Activated CD4-positive, alpha-beta memory T cell treated with anti-CD3 and anti-CD28 coated beads, Interleukin-2, amount 10 ng/mL, durations not matched to agents 7 days and 5 days (primary cell): Measurements from ENCODE around the gene FBXO8. TPM values are rescaled to one million over a fixed set of nuclear protein-coding genes. Genes with fewer than 3 reads are reported as not detected.

Experiments used
- CTCF ChIA-PET: fragments of 350-600 bp; sonication (Branson Sonifier 250); formaldehyde crosslinking; loops from one replicate; lab custom pipeline; 2021; ENCODE audit warnings: antibody characterized with exemption, inconsistent platforms; lab: Charles Lee
- POLR2A ChIA-PET: fragments of 350-600 bp; sonication (Branson Sonifier 250); formaldehyde crosslinking; loops from one replicate; lab custom pipeline; 2021; ENCODE audit warnings: antibody characterized with exemption; lab: Charles Lee
- DNase-seq: peaks from one replicate; pipeline ENCODE4 v3.0.0-alpha.2; 2020
- H3K27ac Mint-ChIP-seq: one replicate; pipeline ENCODE4 v1.8.0; 2021; ENCODE audit warnings: mild to moderate bottlenecking, mixed read lengths
- H3K27me3 Mint-ChIP-seq: one replicate; pipeline ENCODE4 v1.8.0; 2021; ENCODE audit warnings: mixed read lengths
- H3K36me3 Mint-ChIP-seq: one replicate; pipeline ENCODE4 v1.8.0; 2021; ENCODE audit warnings: low read depth, mixed read lengths
- H3K4me1 Mint-ChIP-seq: one replicate; pipeline ENCODE4 v1.8.0; 2021; ENCODE audit warnings: mixed read lengths
- H3K4me3 Mint-ChIP-seq: one replicate; pipeline ENCODE4 v1.8.0; 2021; ENCODE audit warnings: mild to moderate bottlenecking, mixed read lengths
- H3K9me3 Mint-ChIP-seq: one replicate; pipeline ENCODE4 v1.8.0; 2021; ENCODE audit warnings: mixed read lengths
- total RNA-seq, 2 experiments: library from RNA; stranded (reverse); gene quantifications; one replicate each; pipeline ENCODE4 v1.2.3, GENCODE V29; 2021

The FBXO8 gene, protein sequence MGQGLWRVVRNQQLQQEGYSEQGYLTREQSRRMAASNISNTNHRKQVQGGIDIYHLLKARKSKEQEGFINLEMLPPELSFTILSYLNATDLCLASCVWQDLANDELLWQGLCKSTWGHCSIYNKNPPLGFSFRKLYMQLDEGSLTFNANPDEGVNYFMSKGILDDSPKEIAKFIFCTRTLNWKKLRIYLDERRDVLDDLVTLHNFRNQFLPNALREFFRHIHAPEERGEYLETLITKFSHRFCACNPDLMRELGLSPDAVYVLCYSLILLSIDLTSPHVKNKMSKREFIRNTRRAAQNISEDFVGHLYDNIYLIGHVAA
- 10 to 100 TPM; 25.7 to 30.5 TPM for total RNA-seq

DNA sequence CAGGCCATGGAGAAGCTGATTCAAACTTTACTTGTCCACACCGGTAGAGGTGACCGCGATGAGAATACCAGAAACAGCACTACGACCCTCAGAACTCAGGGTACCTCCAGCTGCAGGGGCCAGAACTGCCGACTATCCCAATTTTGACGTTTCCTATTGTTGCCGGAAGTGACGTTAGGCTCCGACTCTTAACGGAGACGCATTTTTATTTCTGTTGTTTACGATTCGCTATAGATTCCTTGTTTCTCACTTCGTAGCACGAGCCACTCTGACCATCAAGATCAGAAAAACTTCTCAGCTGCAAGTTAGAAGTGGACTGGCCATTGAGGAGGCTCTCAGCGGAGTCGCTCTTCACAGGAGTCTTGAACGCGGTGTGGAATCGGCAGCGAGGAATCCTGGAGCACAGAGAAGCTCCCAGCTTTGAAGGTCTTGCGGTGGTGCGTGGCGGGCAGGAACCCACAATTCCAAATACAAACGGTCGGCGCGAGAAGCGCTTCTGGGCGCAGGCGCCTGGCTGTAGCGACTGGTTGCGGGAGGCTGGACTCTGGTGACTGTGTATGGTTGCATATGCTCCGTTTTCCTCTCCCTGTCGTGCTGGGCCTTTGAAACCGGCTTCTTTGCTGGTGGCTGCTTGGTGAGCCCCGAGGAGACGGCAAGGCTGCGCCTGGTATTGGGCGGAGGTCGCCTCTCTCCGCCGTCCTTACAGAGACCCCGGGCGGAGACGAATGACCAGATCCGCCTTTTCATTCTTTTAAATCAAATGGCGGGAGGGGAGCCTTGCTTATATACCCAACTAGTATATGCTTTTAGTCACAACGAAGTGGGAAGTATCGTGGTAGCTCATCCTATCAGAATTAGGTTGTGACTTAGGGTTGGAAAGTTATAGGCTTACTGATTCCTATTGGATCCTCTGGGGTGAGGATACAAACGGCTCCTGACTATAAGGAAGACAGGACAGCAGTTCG lies at the start of gene FBXO8, which contains the start of gene CEP44:
TSS of gene FBXO8 (minus strand) at position 161 of the 965 bp plus-strand sequence. CDS start 20,575 bp downstream, outside the sequence.
TSS of gene CEP44 (plus strand) at position 405 of the 965 bp plus-strand sequence. CDS start 15,211 bp downstream, outside the sequence.
- POLR2A ChIA-PET = interaction anchor here (0.6 to 2.5 kb wide), 17 partner anchors 9 to 951 kb away, joined by 3 to 10 read pairs (median 5); partner anchors contain the start of genes HMGB2 and HPGD
- peaks cover 68% of the 10 kb centered on the region for H3K4me1 Mint-ChIP-seq
- H3K36me3 Mint-ChIP-seq = peaks cover 44% of the 10 kb centered on the region
- peak within 1 kb of the TSS; percentile 100 for H3K4me3 Mint-ChIP-seq
- CTCF ChIA-PET = interaction anchor here (0.9 to 1.6 kb wide), 3 partner anchors 9 to 914 kb away, joined by 3 to 4 read pairs (median 3); no protein-coding TSS in a partner anchor
- H3K27ac Mint-ChIP-seq = peak within 1 kb of the TSS; percentile 99
- peak; percentile 69 for DNase-seq
- H3K27me3 Mint-ChIP-seq = no peaks in the 10 kb centered on the region
- no peaks in the 10 kb centered on the region for H3K9me3 Mint-ChIP-seq

DNA sequence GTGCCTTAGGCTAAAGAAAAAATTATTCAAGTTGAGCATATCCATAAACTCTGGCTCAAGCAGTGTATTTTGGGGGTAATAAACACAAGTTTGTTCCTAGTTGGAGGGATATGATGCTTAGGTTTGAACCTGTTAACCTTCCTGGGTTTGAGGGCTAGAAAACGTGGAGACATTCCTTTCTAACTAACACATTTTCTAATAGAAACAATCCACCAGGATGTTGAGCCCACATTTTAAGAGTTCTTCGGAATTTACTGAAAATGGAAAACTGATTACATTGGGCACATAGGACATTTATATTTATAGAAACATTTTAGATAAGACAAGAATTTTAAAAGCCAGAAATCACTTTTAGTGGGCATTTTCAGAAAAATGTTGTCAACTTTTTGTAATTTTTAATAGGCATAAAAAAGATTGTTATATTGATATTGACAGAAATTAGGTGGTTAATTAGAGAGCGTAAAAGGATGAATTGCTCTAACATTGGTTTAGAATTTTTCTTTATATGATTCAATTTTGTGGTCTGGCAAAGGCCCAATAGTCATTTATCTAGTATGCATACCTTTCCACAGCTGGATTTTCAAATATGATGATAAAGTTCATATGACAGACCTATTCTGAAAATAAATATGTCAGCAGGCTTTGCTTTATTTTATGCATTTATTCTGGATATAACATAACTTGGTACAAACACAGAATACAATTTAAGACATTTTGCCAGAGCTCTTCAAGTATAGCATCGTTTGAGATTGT lies 49.5 kb upstream of the FBXO8 start:
- Mint-ChIP-seq H3K27ac (no peak overlapping the region), H3K4me3 (no peak overlapping the region), H3K36me3 (no peaks in the 10 kb centered on the region), H3K9me3 (no peaks in the 10 kb centered on the region), H3K27me3 (no peaks in the 10 kb centered on the region), H3K4me1 (no peaks in the 10 kb centered on the region)
- DNase-seq = no peak
- POLR2A ChIA-PET = no interaction called here
- CTCF ChIA-PET = no interaction called here

DNA sequence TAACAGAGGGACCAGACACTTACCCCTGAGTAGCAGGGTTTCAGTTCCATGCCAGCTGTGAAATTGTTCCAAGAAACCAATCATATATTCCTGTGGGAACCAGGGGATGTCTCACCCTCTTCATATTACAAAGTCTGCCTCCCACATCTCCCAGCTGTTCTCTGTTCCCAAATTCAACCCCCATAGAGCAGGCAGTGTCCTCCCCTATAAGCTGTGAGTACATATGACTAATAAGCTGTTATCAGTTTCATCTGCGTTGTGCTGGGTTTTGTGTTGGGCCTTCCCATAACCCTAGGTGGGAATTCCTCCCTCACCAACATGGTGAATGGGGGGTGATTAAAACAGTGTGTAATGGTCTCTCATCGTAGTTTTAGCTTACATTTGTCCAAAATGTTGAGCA lies 41.3 kb upstream of the FBXO8 start:
- no peak for DNase-seq
- H3K27ac Mint-ChIP-seq = no peak overlapping the region
- ChIA-PET CTCF (no interaction called here), POLR2A (no interaction called here)
- H3K4me1 Mint-ChIP-seq = no peaks in the 10 kb centered on the region
- H3K36me3 Mint-ChIP-seq = no peaks in the 10 kb centered on the region
- no peak overlapping the region for H3K4me3 Mint-ChIP-seq
- H3K9me3 Mint-ChIP-seq = no peaks in the 10 kb centered on the region
- H3K27me3 Mint-ChIP-seq = no peaks in the 10 kb centered on the region

DNA sequence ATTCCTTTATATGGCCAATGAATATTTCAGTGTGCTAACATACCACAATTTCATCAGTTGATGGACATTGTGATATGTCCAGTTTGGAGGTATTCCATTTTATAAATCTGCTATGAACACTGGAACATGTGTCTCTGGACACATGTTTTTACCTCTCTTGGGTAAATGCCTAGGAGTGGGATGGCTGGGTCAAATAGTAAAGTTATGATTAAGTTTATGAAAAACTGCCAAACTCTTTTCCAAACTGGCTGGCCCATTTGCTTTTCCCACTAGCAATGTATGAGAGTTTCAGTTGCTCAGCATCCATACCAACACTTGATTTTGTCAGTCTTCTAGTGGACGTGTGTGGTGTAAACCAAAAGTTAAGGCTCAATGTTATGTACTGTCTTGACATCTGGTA lies 40.8 kb upstream of the FBXO8 start:
- H3K27me3 Mint-ChIP-seq = no peaks in the 10 kb centered on the region
- no peak overlapping the region for H3K4me3 Mint-ChIP-seq
- H3K4me1 Mint-ChIP-seq = no peaks in the 10 kb centered on the region
- CTCF ChIA-PET = no interaction called here
- DNase-seq = no peak
- no peaks in the 10 kb centered on the region for H3K9me3 Mint-ChIP-seq
- POLR2A ChIA-PET = no interaction called here
- no peaks in the 10 kb centered on the region for H3K36me3 Mint-ChIP-seq
- H3K27ac Mint-ChIP-seq = no peak overlapping the region

DNA sequence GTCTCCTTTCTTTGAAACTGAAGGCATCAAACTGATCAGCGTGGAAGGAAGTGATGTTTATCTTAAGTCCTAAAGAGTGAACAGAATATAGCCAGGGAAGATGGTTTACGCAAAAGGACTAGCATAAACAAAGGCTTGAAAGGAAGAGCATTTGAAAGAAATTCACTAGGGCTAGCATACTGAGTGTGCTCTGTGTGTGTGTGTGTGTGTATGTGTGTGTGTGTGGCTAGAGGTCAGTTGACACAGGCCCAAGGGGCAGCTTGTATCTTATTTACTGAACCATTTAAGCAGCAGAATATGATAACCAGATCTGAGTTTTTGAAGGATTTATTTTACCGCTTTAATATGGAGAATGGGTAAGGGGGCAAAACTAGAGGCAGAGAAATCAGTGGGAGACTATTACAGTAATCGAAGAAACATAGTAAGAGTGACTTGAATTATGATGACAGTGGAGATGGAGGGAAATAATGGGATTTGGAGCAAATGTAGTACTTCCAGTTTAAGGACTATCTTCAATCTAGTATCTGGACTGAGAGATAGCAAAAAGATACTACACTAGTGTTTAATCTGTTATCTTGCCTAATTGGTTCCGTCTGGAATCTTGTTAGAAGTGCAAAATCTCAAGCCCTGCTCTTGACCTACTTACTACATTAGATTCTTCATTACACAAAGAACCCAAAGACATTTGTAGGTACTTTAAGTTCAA lies 37.2 kb upstream of the FBXO8 start:
- ChIA-PET POLR2A (no interaction called here), CTCF (interaction anchor here (1.0 kb wide), 2 partner anchors 15 to 98 kb away, joined by 3 to 6 read pairs; no protein-coding TSS in a partner anchor)
- H3K9me3 Mint-ChIP-seq = no peaks in the 10 kb centered on the region
- DNase-seq = no peak
- H3K4me1 Mint-ChIP-seq = no peaks in the 10 kb centered on the region
- peaks cover 4% of the 10 kb centered on the region for H3K36me3 Mint-ChIP-seq
- no peak overlapping the region for H3K27ac Mint-ChIP-seq
- no peak overlapping the region for H3K4me3 Mint-ChIP-seq
- H3K27me3 Mint-ChIP-seq = no peaks in the 10 kb centered on the region

DNA sequence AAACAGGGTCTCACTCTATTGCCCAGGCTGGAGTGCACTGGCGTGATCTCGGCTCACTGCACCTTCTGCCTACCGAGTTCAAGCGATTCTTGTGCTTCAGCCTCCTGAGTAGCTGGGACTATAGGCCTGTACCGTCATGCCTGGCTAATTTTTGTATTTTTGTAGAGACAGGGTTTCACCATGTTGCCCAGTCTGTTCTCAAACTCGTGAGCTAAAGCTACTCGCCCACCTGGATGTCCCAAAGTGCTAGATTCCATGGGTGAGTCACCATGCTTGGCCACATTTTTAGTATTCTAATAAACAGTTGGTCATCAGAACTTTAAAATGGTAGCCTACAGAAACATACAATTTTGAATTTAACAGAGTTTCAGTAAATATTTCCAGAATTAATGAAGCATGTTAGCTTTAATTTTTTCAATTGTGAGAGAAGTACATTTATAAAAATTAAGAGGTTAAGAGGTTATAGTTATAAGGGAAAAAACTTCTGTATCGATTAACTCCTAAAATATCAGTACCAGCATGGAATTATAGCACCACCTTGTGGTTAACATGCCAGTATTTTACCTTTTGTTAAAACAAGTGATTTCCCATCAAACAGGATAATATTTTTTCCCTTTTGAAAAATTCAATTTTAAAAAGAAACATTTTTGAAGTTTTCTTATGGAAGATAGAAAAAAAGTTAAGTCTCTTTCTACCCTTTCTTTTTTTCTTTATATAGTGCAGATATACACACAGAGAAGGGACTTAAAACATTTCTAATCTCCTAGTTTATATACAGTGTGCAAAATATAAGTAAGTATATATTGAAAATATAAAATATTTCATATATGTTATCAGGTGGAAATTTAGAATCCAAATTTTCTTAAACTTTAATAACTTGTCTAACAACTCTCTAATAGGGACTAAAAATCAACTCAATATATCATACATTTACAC lies 35.6 kb upstream of the FBXO8 start:
- Mint-ChIP-seq H3K36me3 (peaks cover 9% of the 10 kb centered on the region), H3K9me3 (no peaks in the 10 kb centered on the region), H3K27ac (no peak overlapping the region), H3K4me1 (no peaks in the 10 kb centered on the region), H3K27me3 (no peaks in the 10 kb centered on the region), H3K4me3 (no peak overlapping the region)
- POLR2A ChIA-PET = no interaction called here
- CTCF ChIA-PET = interaction anchor here (0.6 to 1.6 kb wide), 5 partner anchors 9 to 123 kb away, joined by 3 to 11 read pairs (median 4); no protein-coding TSS in a partner anchor
- no peak for DNase-seq

DNA sequence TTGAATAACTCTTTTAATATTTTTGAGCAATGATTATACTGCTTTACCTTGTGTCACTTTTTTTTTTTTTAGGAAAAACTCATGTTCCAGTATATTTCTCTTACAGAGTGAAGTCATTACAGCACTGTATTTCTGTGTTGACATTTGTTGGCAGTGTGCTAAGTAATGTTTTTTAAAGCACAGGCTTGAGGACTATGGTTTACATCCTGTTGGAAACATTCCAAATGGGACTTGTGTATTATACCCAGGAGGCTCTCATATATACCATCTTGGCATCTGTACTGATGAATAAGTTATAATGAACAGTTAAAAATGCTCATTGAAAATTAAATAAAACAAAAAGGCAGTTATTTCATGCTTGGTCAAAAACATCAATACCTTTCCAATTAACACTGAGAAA lies 34.1 kb upstream of the FBXO8 start:
- H3K4me1 Mint-ChIP-seq = peaks cover 10% of the 10 kb centered on the region
- ChIA-PET CTCF (no interaction called here), POLR2A (no interaction called here)
- no peak for DNase-seq
- no peaks in the 10 kb centered on the region for H3K27me3 Mint-ChIP-seq
- H3K36me3 Mint-ChIP-seq = peaks cover 18% of the 10 kb centered on the region
- no peak overlapping the region for H3K4me3 Mint-ChIP-seq
- H3K27ac Mint-ChIP-seq = no peak overlapping the region
- H3K9me3 Mint-ChIP-seq = no peaks in the 10 kb centered on the region

DNA sequence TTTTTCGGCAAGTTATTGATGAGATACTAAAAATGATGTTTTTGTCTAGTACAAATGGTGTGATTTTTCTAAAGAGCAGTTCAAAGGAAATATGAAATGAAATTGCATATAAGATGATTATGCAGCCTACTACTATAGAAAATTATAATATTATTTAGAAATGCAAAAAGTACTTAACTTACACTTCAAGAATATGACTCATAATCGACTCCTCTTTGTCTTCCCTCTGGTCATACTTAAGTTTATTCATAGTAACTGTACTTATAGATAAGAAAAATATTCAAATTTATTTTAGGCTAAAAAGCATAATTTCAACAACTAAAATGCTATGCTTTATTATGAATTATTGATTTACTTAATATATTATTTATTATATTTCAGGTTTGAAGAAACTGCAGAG lies 33.5 kb upstream of the FBXO8 start:
- no peak overlapping the region for H3K4me3 Mint-ChIP-seq
- H3K27ac Mint-ChIP-seq = no peak overlapping the region
- ChIA-PET CTCF (no interaction called here), POLR2A (no interaction called here)
- no peak for DNase-seq
- peaks cover 10% of the 10 kb centered on the region for H3K4me1 Mint-ChIP-seq
- peaks cover 20% of the 10 kb centered on the region for H3K36me3 Mint-ChIP-seq
- no peaks in the 10 kb centered on the region for H3K27me3 Mint-ChIP-seq
- H3K9me3 Mint-ChIP-seq = no peaks in the 10 kb centered on the region

DNA sequence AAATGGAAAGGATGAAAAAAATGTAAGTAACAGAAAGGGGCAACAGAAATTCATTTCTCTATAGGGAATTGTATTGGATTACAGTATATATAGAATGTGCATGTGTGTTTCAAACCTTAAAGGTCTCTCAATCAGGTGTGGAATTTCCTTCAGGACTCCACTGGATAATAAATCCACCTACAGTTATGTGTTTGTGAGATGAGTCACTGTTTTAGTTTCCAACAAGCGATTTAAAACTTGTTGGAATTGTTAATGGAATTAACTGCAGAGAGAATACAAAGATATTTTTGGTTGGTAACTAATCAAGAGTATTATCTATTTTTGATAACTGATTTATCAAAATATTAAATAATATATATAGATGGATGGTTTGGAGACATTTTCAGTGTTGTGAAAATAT lies 33.1 kb upstream of the FBXO8 start:
- Mint-ChIP-seq H3K27me3 (no peaks in the 10 kb centered on the region), H3K36me3 (peaks cover 20% of the 10 kb centered on the region), H3K4me3 (no peak overlapping the region), H3K9me3 (no peaks in the 10 kb centered on the region), H3K4me1 (peaks cover 10% of the 10 kb centered on the region), H3K27ac (no peak overlapping the region)
- DNase-seq = no peak
- ChIA-PET CTCF (no interaction called here), POLR2A (no interaction called here)

DNA sequence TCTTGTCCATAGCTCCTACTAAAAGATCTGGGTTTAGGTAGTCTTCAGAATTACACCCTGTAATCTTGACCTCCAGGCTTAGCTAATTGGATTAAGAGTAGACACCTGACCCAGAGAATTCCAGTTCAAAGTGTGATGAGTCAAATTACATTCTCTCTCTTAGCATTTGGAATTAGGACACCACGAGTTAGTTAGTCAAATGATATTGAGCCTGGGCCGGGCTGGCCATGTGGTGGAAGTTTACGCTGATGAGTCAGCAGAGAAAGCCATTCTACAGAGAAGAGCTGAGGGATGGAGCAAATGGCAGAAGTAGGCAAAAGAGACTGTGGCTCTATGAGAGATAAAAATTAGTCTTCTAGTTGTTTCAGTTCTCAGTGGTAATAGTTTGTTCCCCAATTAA lies 31.3 kb upstream of the FBXO8 start:
- CTCF ChIA-PET = no interaction called here
- Mint-ChIP-seq H3K4me1 (peaks cover 10% of the 10 kb centered on the region), H3K9me3 (no peaks in the 10 kb centered on the region), H3K27me3 (no peaks in the 10 kb centered on the region), H3K4me3 (no peak overlapping the region), H3K36me3 (peaks cover 22% of the 10 kb centered on the region), H3K27ac (no peak overlapping the region)
- POLR2A ChIA-PET = interaction anchor here (1.1 kb wide), 1 partner anchor 31 kb away, joined by 3 read pairs; the partner anchor contains the start of genes CEP44 and FBXO8
- DNase-seq = no peak

DNA sequence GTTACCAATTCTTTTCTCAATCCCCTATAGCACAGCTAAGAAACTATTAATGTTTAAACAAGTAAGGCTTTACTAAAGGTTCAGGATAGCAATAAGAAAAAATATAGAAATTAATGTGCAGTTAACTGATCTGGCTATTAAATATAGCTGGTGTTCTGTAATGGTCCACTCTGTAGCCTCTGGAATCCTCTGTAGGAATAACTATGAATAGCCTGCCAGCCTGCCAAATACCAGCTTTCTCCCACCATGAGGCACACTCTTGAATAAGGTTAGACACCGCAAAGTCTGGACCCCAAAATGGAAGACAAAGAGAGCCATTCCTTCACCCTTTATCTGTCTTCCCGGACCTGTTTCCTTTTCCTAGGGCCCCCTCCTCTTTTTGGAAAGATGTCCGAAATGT lies 30.8 kb upstream of the FBXO8 start:
- DNase-seq = no peak
- no peak overlapping the region for H3K4me3 Mint-ChIP-seq
- H3K36me3 Mint-ChIP-seq = peaks cover 25% of the 10 kb centered on the region
- H3K27me3 Mint-ChIP-seq = no peaks in the 10 kb centered on the region
- CTCF ChIA-PET = no interaction called here
- no peaks in the 10 kb centered on the region for H3K9me3 Mint-ChIP-seq
- no peak overlapping the region for H3K27ac Mint-ChIP-seq
- POLR2A ChIA-PET = interaction anchor here (1.1 kb wide), 1 partner anchor 31 kb away, joined by 3 read pairs; the partner anchor contains the start of genes CEP44 and FBXO8
- H3K4me1 Mint-ChIP-seq = peaks cover 10% of the 10 kb centered on the region
